ENCODE results near the gene NLRP7.
"Not testable (repeated sequence)": the region's sequence is repeated elsewhere in the genome, so short reads cannot be mapped to it uniquely, and the experiment has no call there.

The NLRP7 gene

GRCh38 chr19:54947381-54947780 is at the start of gene NLRP7:
Gene NLRP7 (minus strand): TSS chr19:54947530.
- DNase-seq: no peak

DNA sequence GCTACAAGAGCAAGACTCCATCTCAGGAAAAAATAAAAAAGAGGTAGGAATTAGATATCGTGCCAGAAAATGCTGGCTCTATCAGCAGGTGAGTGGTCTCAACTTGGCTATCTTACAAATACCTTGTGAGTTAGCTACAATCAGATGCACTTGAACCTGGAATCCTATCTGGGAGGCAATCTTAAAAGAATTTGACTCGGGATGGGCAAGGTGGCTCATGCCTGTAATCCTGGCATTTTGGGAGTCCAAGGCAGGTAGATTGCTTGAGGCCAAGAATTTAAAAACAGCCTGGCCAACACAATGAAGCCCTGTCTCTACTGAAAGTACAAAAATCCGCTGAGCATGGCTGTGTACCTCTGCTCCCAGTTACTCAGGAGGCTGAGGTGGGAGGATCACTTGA is 48.2 kb upstream of the NLRP7 start:
- no peak for DNase-seq

DNA sequence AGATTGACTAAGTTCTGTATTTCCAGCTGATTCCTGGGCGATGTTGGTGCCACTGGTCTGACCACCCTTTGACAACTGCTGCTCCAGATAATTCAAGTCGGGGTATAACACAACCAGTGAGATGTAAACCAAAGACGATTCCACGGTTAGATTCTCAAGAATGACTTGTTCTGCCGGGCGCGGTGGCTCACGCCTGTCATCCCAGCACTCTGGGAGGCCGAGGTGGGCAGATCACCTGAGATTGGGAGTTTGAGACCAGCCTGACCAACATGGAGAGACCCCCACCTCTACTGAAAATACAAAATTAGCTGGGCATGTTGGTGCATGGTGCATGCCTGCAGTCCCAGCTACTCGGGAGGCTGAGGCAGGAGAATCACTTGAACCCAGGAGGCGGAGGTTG is 42.2 kb upstream of the NLRP7 start:
- not testable (repeated sequence) for DNase-seq

GRCh38 chr19:54982562-54982961 is 35.2 kb upstream of the NLRP7 start:
- not testable (repeated sequence) for DNase-seq

DNA sequence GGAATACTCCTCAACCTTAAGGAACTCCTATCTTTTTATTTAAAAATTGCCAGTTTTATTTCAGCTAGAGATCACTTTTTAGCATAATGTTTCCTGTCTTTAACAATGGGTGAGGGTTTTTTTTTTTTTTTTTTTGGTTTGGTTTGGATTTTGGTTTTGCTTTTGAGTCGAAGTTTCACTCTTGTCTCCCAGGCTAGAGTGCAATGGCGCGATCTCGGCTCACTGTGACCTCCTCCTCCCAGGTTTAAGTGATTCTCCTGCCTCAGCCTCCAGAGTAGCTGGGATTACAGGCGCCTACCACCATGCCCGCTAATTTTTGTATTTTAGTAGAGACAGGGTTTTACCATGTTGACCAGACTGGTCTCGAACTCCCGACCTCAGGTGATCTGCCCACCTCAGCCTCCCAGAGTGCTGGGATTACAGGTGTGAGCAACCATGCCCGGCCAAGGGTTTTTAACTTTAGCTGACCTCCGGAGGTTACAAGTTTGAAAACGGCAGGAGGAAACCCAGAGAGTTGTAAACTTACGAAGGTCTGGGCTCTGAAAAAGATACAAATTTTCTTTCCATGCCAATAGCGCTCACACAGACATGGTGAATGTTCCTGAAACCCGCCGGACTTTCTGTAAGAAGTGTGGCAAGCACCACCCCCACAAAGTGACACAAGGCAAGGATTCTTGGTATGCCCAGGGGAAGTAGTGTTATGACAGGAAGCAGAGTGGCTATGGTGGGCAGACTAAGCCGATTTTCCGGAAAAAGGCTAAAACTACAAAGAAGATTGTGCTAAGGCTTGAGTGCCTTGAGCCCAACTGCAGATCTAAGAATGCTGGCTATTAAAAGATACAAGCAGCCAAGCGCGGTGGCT is 26.1 kb upstream of the NLRP7 start:
- DNase-seq: not testable (repeated sequence)

DNA sequence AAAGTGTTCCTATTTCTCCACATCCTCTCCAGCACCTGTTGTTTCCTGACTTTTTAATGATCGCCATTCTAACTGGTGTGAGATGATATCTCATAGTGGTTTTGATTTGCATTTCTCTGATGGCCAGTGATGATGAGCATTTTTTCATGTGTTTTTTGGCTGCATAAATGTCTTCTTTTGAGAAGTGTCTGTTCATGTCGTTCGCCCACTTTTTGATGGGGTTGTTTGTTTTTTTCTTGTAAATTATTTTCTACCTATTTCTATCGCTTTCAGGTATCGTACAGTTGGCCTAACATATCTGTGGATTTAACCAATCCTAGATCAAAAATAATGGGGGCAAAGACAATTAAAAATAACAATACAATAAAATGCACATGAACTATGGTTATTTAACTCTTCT is 24.1 kb upstream of the NLRP7 start:
- not testable (repeated sequence) for DNase-seq

DNA sequence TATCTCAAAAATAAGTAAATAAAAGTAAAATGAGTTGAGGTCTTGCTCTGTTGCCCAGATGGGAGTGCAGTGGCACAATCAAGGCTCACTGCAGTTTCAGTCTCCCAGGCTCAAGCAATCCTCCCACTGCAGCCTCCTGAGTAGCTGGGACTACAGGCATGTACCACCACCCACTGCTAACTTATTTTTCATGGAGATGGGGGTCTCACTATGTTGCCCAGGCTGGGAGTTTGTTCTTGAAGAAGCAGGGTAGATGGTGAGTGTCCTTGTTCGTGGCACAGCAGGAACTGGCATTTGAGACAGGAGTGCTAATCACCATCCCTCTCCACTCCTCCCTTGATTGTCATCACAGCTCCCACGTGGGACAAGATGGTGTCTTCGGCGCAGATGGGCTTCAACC is 22.3 kb upstream of the NLRP7 start:
- DNase-seq: no peak

DNA sequence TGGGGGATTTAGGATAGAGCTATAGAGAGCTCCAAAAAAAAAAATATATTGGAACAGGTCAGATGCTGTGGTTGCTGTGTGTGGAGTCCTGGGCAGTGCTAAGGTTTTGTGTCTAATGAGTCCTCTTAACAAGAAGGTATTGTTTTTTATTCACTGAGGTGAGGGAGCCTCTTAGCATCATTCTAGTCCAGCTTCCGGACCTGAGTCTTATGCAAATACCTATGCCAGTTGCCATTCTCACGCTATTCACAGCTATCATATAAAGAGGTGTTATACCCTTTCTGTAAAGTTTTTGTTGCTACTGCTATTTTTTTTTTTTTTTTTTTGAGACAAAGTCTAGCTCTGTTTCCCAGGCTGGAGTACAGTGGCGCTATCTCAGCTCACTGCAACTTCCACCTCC is 20.3 kb upstream of the NLRP7 start:
- DNase-seq: no peak

- DNase-seq: not testable (repeated sequence)
Observed at GRCh38 chr19:54965055-54965454, 17.7 kb upstream of the NLRP7 start.

GRCh38 chr19:54959840-54960239 is 12.5 kb upstream of the NLRP7 start:
- no peak for DNase-seq

- DNase-seq: no peak
Observed at GRCh38 chr19:54955376-54955775, 8.0 kb upstream of the NLRP7 start.

DNA sequence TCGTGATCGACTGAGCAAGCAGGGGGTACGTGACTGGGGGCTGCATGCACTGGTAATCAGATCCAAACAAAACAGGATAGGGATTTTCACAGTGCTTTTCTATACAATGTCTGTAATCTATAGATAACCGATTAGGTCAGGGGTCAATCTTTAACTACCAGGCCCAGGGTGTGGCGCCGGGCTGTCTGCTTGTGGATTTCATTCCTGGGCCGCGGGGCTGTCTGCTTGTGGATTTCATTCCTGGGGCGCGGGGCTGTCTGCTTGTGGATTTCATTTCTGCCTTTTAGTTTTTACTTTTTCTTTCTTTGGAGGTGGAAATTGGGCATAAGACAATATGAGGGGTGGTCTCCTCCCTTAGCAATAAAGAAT is 6.0 kb upstream of the NLRP7 start:
- not testable (repeated sequence) for DNase-seq

DNA sequence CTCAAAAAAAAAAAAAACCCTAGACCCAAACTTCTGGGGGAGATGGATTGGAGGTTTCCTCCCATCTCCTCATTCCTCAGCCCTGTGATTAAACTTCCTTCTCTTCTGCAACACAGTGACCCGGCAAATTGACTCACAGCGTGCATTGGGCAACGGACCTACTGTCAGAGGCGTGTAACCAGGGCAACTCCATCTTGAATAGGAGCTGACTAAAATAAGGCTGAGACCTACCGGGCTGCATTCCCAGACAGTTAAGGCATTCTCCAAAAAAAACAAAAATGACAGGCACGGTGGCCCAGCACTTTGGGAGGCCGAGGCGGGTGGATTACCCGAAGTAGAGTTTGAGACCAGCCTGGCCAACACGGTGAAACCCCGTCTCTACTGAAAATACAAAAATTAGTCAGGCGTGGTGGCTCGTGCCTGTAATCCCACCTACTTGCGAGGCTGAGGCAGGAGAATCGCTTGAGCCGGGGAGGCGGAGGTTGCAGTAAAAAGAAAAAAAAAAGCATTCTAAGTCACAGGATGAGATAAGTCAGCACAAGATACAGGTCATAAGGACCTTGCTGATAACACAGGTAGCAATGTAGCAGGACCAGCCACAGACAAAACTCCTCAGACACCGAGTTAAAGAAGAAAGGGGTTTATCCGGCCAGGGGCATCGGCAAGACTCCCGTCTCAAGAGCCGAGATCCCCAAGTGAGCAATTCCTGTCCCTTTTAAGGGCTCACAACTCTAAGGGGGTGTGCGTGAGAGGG is 5.4 kb upstream of the NLRP7 start:
- DNase-seq: no peak

DNA sequence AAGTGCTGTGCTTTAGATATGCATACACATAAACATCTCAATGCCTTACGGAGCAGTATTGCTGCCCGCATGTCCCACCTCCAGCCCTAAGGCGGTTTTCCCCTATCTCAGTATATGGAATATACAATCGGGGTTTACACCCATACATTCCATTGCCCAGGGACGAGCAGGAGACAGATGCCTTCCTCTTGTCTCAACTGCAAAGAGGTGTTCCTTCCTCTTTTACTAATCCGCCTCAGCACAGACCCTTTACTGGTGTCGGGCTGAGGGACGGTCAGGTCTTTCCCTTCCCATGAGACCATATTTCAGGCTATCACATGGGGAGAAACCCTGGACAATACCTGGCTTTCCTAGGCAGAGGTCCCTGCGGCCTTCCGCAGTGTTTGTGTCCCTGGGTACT is 3.2 kb upstream of the NLRP7 start:
- DNase-seq: not testable (repeated sequence)

DNA sequence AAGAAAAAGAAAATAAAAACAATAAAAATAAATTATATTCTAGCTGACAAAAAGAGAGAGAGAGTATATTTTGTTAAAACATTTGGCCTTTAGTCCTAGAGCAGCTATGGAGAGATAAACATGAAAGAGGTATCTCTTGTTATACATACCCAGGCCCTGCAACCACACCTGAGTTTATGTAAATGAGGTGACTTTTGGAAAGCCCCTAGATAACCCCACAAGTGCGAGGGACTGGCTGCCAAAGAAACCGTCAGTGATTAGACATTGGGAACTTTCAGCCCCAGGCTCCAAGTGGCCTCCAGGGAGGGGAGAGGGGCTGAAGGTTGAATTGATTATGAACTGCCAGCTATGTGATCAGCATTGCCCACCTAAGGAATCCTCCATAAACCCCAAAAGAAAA is 2.1 kb upstream of the NLRP7 start:
- DNase-seq: no peak

GRCh38 chr19:54943772-54944361 is 3.5 kb downstream of the NLRP7 start:
- DNase-seq: not testable (repeated sequence)

- not testable (repeated sequence) for DNase-seq
Observed at GRCh38 chr19:54939538-54939937, 7.8 kb downstream of the NLRP7 start.

DNA sequence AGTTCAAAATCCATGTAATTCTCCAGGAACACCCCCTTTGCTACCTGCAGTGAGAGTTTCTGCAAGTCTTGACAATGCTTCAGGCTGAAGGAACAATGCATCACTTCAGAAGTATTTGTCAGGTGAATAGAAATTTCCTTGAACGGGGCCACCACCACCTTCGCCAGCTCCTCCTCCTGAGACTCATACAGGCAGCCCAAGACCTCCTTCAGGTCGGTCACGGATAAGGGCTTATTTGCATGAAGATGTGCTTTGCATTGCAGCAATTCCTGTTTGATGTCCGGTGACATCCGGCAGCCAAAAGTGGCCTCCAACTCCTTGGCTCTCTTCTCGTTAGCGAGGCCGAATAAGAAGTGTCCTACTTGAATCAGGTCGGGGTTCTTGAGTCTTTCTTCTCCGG is 8.4 kb downstream of the NLRP7 start:
- no peak for DNase-seq

DNA sequence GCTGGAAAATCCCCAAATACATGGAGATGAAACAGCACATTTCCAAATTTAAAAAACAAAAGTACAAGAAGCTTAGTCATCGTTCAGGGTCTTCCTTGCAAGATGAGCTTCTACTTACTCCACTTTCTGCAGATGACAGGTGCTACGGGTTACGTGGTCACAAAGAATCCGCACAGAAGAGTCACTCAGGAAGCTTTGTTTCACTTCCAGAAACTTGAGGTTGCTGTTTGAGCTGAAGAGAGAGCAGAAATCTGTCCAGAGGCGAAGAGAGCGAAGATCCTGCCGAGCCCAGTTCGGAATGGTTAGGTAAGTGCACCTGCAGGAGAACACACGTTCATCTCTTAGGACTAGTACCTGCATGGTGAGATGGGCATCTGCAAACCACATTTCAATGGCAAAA is 9.4 kb downstream of the NLRP7 start:
- no peak for DNase-seq

DNA sequence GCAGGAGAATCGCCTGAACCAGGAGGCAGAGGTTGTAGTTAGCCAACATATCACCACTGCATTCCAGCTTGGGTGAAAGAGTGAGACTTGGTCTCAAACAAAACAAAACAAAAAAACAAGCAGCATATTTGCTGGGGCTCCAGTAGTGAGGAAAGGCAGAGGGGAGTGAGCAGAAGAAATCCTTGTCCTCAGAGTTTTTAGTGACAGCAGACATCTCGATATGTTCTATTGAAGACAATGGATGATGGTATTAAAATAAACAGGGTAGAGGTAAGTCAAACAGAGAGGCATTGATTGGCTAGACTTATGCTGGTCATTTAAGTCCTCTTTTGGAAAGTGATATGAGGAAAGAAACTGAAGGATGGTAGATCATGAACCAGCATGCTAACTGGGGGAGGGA is 19.0 kb downstream of the NLRP7 start:
- no peak for DNase-seq

- no peak for DNase-seq
Observed at GRCh38 chr19:54923276-54923675, 24.1 kb downstream of the NLRP7 start.

DNA sequence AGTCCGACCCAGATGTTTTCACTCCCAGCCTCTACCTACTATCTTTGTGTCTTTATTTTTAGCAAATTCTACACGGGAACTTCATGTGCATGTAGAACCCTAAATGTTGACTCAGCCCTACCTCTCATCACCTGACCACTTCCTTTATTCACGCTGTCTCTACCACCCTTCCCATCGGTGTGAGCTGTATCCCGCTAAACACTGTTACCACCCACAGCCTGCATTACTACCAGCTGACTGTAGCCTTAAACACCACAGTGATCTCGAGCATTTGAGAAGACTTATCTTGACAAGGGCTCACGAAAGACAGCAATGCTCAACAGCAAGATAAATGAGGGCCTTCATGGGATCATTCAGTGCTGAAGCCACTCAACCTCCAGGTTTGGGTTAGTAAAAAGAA is 26.2 kb downstream of the NLRP7 start:
- DNase-seq: no peak

DNA sequence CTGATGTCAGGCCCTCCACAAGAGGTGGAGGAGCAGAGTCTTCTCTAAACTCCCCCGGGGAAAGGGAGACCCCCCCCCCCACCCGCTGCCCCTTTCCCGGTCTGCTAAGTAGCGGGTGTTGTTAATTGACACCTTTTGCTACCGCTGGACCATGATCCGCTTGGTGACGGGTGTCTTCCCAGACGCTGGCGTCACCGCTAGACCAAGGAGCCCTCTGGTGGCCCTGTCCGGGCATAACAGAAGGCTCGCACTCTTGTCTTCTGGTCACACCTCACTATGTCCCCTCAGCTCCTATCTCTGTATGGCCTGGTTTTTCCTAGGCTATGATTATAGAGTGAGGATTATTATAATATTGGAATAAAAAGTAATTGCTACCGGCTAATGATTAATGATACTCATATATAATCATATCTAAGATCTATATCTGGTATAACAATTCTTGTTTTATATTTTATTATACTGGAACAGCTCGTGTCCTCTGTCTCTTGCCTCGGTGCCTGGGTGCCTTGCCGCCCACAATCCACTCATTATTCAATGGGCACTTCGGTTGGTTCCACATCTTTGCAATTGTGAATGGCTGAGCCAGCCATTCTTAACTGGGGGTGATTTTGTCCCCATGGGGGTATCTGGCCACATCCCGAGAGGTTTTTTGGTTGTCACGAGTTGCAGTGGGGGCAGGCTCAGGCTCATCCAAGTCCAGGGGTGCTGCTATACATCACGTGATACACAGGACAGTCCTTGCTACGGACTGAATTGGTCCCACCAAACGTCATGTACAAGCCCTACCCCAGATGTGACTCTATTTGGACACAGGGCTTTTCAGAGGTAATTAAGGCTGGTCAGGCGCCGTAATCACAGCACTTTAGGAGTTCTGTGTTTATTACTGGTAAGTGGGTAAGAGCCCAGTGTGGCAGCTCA is 27.4 kb downstream of the NLRP7 start:
- not testable (repeated sequence) for DNase-seq

Data from amniotic stem cell (primary cell).